ENCODE results near the gene GRN.

GRCh38 chr17:44307387-44308186 is 37.5 kb upstream of the GRN start:
- no peak for TF ChIP-seq HDGF (IDR thresholded peaks at IDR 0.05; ENCODE audit: borderline replicate concordance)
- TF ChIP-seq CTBP1 (IDR thresholded peaks at IDR 0.05; ENCODE audit: borderline replicate concordance) = no peak
- no peak for TF ChIP-seq TARDBP (IDR thresholded peaks at IDR 0.05)
- TF ChIP-seq SP1 (IDR thresholded peaks at IDR 0.05) = no peak
- TF ChIP-seq L3MBTL2 (conservative IDR thresholded peaks at IDR 0.05) = 0 out of 2 replicates have a peak, but pooled peaks have one; percentile 37
- TF ChIP-seq BHLHE40 (IDR thresholded peaks at IDR 0.05; ENCODE audit: borderline replicate concordance) = no peak
- TF ChIP-seq ZNF384 (IDR thresholded peaks at IDR 0.05) = no peak
- TF ChIP-seq SUZ12 (IDR thresholded peaks at IDR 0.05) = no peak
- TF ChIP-seq FOXM1 (IDR thresholded peaks at IDR 0.05; ENCODE audit: borderline replicate concordance) = no peak
- TF ChIP-seq ARNT (IDR thresholded peaks at IDR 0.05) = no peak
- no peak for TF ChIP-seq NFRKB (IDR thresholded peaks at IDR 0.05)
- no peak for TF ChIP-seq FOXA1 (IDR thresholded peaks at IDR 0.05)
- TF ChIP-seq FOXK2 (IDR thresholded peaks at IDR 0.05) = no peak

Measured in HEK293T (cell line).